Left hindlimb (tissue), 1 donor: ENCODE measurements around the gene CAPZB.
A peak's percentile ranks its signal among the peaks of the same experiment; 100 is the strongest.

ENCODE experiments used
- DNase-seq: peaks from one replicate; pipeline ENCODE4 v3.0.0-alpha.2; 2018

CAPZB gene

GRCh38 chr1:19342894-19343616 lies 142.3 kb downstream of the CAPZB start:
- no peak for DNase-seq

- DNase-seq = no peak
Measured at GRCh38 chr1:19342062-19342750, 143.1 kb downstream of the CAPZB start.

- peak; percentile 69 for DNase-seq
Measured at GRCh38 chr1:19341201-19342061, 143.9 kb downstream of the CAPZB start.

- DNase-seq = no peak
Measured at GRCh38 chr1:19340387-19340937, 144.9 kb downstream of the CAPZB start.

- no peak for DNase-seq
Measured at GRCh38 chr1:19339214-19339861, 146.0 kb downstream of the CAPZB start.

GRCh38 chr1:19338323-19338762 lies 147.0 kb downstream of the CAPZB start:
- no peak for DNase-seq

GRCh38 chr1:19337289-19337688 lies 148.1 kb downstream of the CAPZB start:
- no peak for DNase-seq

- no peak for DNase-seq
Measured at GRCh38 chr1:19336543-19336942, 148.8 kb downstream of the CAPZB start.

- no peak for DNase-seq
Measured at GRCh38 chr1:19333587-19334354, 151.6 kb downstream of the CAPZB start.

GRCh38 chr1:19332832-19333231 lies 152.5 kb downstream of the CAPZB start:
- no peak for DNase-seq

GRCh38 chr1:19331262-19331878 lies 154.0 kb downstream of the CAPZB start:
- no peak for DNase-seq

GRCh38 chr1:19330449-19331135 lies 154.7 kb downstream of the CAPZB start:
- DNase-seq = no peak

- no peak for DNase-seq
Measured at GRCh38 chr1:19329611-19330010, 155.7 kb downstream of the CAPZB start.

- DNase-seq = no peak
Measured at GRCh38 chr1:19329188-19329587, 156.2 kb downstream of the CAPZB start.

GRCh38 chr1:19328486-19328885 lies 156.9 kb downstream of the CAPZB start:
- no peak for DNase-seq

- no peak for DNase-seq
Measured at GRCh38 chr1:19327736-19328135, 157.6 kb downstream of the CAPZB start.

GRCh38 chr1:19327301-19327700 lies 158.0 kb downstream of the CAPZB start:
- DNase-seq = no peak

- DNase-seq = no peak
Measured at GRCh38 chr1:19326748-19327065, 158.6 kb downstream of the CAPZB start.

GRCh38 chr1:19325958-19326747 lies 159.2 kb downstream of the CAPZB start:
- DNase-seq = no peak

- DNase-seq = no peak
Measured at GRCh38 chr1:19325368-19325957, 159.9 kb downstream of the CAPZB start.
